Thyroid gland (tissue), 4 donors: Measurements from ENCODE around the gene MRFAP1.

Source experiments
- POLR2A ChIP-seq, 2 donors: fragments of 450-650 bp; IDR thresholded peaks; one replicate each; pipeline ENCODE4 v1.6.1; 2017; ENCODE audit warnings: antibody characterized with exemption in 2 of 2, mild to moderate bottlenecking in 2 of 2, moderate library complexity in 1 of 2
- TF ChIP-seq, protein P1 (sequence below), 6 experiments: fragments of 200-600 bp in 3 of 6; fragments of 450-650 bp in 3 of 6; sonication (generic) in 3 of 6; IDR thresholded peaks; one replicate each; pipeline ENCODE4 v1.5.1; 2016 to 2019; ENCODE audit warnings: antibody characterized with exemption in 6 of 6, mild to moderate bottlenecking in 2 of 6, inconsistent platforms in 1 of 6, moderate library complexity in 1 of 6

DNA sequence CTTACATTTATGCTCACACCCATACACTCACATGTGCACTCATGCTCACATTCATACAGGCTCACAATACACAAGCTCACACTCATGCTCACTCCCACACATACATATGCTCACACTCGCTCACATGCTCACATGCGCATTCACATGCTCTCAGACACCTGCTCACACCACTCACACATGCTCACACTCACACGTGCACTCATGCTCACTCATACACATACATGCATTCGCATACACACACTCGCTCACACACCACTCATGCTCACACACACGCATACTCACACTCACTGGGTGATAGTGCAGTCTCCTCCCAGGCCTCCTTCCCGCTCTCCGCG, 24.8 kb downstream of the MRFAP1 start:
- TF ChIP-seq, protein P1, sequence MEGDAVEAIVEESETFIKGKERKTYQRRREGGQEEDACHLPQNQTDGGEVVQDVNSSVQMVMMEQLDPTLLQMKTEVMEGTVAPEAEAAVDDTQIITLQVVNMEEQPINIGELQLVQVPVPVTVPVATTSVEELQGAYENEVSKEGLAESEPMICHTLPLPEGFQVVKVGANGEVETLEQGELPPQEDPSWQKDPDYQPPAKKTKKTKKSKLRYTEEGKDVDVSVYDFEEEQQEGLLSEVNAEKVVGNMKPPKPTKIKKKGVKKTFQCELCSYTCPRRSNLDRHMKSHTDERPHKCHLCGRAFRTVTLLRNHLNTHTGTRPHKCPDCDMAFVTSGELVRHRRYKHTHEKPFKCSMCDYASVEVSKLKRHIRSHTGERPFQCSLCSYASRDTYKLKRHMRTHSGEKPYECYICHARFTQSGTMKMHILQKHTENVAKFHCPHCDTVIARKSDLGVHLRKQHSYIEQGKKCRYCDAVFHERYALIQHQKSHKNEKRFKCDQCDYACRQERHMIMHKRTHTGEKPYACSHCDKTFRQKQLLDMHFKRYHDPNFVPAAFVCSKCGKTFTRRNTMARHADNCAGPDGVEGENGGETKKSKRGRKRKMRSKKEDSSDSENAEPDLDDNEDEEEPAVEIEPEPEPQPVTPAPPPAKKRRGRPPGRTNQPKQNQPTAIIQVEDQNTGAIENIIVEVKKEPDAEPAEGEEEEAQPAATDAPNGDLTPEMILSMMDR (IDR thresholded peaks at IDR 0.05): no peak
- no peak for TF ChIP-seq POLR2A (IDR thresholded peaks at IDR 0.05)
